GM18519 (cell line): ENCODE data around the gene RTF2.
"Not testable (repeated sequence)": the region's sequence is repeated elsewhere in the genome, so short reads cannot be mapped to it uniquely, and the experiment has no call there.

ENCODE experiments used
- ATAC-seq: cut with Tn5 transposase; IDR thresholded peaks from one replicate; pipeline ENCODE4 v1.9.1; 2021; ENCODE audit warnings: mild to moderate bottlenecking, moderate library complexity; ENCODE audit not compliant: unreplicated experiment, low FRiP score

Gene RTF2

DNA sequence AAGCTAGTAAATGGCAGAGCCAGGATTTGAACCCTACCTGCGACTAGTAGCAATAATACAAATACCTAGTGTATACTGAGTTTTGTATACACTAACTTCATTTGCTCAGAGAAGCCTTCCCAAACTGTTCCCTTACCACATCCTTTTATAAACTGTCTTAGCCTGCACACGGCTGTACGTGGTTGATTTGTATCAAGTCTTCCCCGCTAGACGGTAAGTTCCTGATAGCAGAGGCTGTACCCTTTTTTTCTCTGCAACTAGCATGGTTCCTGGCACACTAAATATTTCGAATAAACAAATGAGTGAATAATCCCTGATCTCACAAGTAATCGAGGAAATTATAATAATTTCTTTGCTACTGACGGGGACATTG is 636 bp downstream of the RTF2 start:
- ATAC-seq: no peak

- no peak for ATAC-seq
Observed at GRCh38 chr20:56483970-56484369, 15.5 kb downstream of the RTF2 start.

DNA sequence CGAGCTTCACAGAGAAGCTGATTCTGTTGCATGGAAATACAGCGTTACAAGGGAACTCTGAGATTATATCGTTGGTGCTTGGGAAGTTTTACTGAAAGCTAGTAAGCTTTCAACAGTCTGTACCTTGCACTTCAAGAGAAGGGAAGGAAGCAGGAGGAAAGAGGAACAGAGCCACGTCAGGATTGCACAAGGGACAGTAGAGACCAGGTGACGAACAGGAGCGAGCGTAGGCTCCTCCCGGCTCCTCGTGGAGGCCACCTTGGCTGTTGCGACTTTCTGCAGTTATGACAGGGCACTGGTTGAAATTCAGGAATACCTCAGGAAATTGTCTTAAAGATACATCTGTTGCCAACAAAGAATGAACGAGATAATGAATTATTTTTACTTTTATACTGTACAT is 18.8 kb downstream of the RTF2 start:
- ATAC-seq: no peak

- ATAC-seq: no peak
Observed at GRCh38 chr20:56488566-56488965, 20.1 kb downstream of the RTF2 start.

- no peak for ATAC-seq
Observed at GRCh38 chr20:56501116-56501515, 32.7 kb downstream of the RTF2 start.

DNA sequence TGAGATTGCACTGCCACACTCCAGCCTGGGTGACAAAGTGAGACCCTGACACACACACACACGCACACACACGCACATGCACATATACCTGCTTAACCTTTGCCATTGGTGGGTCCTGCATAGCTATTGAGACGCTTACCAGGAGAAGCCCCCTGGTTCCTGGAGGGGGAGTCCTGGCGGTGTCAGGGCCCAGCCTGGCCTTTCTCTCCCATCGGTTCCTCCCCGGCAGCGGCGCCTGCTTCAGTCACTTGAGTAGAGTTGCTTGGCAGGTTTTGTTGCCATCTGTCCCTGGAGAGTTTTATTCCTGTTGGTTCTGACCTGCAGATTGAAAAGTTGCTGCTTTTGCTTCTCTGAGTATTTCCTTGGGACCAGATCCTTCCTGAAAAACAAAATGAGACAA is 35.5 kb downstream of the RTF2 start:
- ATAC-seq: no peak

- no peak for ATAC-seq
Observed at GRCh38 chr20:56504373-56505005, 36.1 kb downstream of the RTF2 start.

DNA sequence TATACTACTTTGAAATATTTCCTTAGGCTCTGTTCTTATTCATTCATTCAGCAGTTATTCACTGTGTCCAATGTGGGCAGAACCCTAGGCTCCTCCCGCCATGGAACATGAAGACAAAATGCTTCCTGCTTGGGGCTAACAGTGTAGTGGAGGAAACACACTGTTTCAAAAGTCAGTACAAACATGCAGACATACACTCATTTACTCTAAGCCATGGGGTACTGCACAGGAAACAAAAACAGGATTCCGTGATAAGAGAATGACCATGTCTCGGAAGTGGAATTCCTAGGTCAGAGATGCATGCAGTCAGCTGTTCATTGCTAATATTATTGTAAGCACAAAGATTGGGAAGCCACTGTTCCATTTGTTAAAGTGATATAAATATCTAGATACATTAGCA is 37.7 kb downstream of the RTF2 start:
- no peak for ATAC-seq

DNA sequence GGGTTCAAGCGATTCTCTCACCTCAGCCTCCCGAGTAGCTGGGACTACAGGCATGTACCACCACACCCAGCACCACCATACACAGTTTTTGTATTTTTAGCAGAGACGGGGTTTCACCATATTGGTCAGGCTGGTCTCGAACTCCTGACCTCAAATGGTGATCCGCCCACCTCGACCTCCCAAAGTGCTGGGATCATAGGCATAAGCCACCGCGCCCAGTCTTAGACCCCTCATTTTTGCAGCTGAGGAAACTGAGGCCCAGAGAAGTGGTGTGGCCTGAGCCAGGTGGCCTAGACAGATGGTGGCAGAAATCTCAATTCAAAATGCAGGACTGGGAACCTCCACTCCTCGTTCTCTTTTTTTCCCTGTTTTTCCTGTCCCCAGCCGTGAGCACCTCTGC is 43.5 kb downstream of the RTF2 start:
- no peak for ATAC-seq

DNA sequence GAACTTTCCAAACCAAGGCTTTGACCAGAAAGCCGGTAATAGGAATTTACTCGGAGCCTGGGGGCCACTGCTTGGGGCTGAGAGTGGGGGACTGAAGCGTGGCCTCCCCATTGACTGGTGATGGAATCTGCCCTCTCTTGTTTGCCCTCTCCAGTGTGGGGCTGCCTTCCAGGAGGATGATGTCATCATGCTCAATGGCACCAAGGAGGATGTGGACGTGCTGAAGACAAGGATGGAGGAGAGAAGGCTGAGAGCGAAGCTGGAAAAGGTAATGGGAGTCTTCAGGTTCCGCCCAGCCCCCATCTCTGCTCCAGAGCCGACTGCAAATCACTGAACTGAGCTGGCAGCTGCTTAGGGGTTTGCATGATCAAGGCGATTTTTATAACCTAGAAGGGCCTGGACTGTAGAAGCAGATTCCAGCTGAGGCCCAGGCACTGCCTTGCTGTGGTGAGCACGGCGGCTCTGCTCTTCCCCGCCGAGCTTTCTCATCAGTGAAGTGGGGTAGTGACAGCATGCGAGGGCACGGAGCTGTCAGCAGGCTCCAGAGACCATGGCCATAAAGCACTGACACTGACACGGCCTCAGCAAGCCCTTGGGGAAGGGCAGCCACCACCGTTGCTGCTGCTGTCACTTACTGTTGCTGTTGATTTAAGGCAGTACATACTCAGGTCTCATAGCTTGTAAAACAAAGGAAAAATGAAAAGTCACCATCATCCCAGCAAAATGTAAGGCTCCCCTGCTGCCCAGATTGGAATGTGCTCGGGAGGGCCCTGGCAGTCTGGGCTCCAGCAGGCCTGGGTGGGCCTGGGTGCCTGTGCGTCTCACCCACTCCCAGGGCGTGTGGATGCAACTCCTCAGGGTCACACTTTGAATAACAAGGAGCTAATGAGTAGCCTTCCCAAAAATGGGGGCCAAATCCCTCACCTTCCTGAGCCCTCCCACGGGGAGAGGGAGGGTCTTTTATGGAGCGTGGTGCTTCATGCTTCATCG is 45.0 kb downstream of the RTF2 start:
- ATAC-seq: no peak

GRCh38 chr20:56516631-56517030 is 48.2 kb downstream of the RTF2 start:
- no peak for ATAC-seq

- no peak for ATAC-seq
Observed at GRCh38 chr20:56517211-56517610, 48.8 kb downstream of the RTF2 start.

- no peak for ATAC-seq
Observed at GRCh38 chr20:56517641-56518040, 49.2 kb downstream of the RTF2 start.

DNA sequence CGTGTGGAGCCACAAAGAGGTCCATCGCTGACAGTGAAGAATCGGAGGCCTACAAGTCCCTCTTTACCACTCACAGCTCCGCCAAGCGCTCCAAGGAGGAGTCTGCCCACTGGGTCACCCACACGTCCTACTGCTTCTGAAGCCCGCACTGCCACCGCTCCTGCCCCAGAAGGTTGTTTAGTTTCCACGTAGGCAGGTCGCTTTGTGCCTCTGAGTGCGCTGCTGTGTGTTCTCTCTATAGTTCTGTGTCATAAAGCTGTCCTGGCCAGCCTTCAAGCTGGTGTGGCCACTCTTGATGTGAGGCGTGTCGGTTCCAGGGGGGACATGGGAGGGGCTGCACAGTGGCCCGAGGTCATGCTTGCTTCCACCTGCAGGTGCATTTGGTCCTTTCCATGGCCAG is 49.7 kb downstream of the RTF2 start:
- ATAC-seq: no peak

GRCh38 chr20:56518721-56519398 is 50.4 kb downstream of the RTF2 start:
- ATAC-seq: no peak

- no peak for ATAC-seq
Observed at GRCh38 chr20:56519551-56519950, 51.1 kb downstream of the RTF2 start.

DNA sequence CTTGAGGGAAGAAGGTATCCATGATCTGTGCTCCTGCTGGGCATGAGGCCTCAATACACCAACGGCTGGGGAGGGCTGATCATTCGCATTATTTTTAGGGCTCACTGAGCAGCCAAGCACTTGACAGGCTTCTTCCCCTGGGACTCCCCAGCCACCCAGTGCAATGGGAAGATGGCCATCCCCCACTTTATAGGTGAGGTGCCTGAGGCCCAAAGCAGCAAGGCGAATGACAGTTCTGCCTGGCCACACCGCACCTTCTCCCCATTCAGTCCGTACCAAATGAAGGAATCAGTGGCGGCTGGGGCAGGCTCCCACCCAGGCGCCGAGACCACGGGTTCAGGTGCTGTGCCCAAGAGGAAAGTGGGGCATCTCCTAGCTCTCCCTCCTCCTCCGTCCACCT is 51.8 kb downstream of the RTF2 start:
- no peak for ATAC-seq

DNA sequence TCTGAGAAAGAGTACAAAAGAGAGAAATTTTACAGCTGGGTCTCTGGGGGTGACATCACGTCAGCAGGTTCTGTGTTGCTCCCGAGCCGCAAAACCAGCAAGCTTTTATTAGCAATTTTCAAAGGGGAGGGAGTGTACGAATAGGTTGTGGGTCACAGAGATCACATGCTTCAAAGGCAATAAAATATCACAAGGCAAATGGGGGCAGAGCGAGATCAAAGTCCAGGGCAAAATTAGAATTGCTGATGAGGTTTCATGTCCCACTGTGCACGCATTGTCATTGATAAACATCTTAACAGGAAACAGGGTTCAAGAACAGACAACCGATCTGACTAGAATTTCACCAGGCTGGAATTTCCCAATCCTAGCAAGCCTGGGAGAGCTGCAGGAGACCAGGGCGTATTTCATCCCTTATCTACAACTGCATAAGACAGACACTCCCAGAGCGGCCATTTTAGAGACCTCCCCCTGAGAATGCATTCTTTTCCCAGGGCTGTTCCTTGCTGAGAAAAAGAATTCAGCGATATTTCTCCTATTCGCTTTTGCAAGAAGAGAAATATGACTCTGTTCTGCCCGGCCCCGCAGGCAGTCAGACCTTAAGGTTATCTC is 52.4 kb downstream of the RTF2 start:
- ATAC-seq: not testable (repeated sequence)

- ATAC-seq: no peak
Observed at GRCh38 chr20:56522311-56522710, 53.9 kb downstream of the RTF2 start.

- not testable (repeated sequence) for ATAC-seq
Observed at GRCh38 chr20:56524444-56524843, 56.0 kb downstream of the RTF2 start, which contains the start of gene FAM209A. FAM209A (plus strand) TSS chr20:56524744; CDS start chr20:56524809, 65 bp downstream.

- no peak for ATAC-seq
Observed at GRCh38 chr20:56527521-56527920, 59.1 kb downstream of the RTF2 start.
